G401 (cell line): ENCODE measurements around the gene CHN2. TPM values are rescaled to one million over a fixed set of nuclear protein-coding genes. Genes with fewer than 3 reads are reported as not detected.
"Not testable (repeated sequence)": the region's sequence is repeated elsewhere in the genome, so short reads cannot be mapped to it uniquely, and the experiment has no call there.

Experiments used
- DNase-seq: peaks from one replicate; pipeline ENCODE4 v3.0.0-alpha.2; 2015; ENCODE audit warnings: low spot score
- in situ Hi-C: cut with HindIII; loops from 2 replicates; pipeline ENCODE4 v1.10.0; 2016; ENCODE audit warnings: low sequenced_read_pairs, mixed read lengths
- total RNA-seq: library from RNA; depleted of rRNA; stranded (reverse); fragments of >200 nt; shearing (Covaris generic); gene quantifications from 2 replicates; pipeline ENCODE4 v1.2.3, GENCODE V29; 2014

Gene CHN2
- total RNA-seq, 1 experiment from 2014 or later, result not detected

DNA sequence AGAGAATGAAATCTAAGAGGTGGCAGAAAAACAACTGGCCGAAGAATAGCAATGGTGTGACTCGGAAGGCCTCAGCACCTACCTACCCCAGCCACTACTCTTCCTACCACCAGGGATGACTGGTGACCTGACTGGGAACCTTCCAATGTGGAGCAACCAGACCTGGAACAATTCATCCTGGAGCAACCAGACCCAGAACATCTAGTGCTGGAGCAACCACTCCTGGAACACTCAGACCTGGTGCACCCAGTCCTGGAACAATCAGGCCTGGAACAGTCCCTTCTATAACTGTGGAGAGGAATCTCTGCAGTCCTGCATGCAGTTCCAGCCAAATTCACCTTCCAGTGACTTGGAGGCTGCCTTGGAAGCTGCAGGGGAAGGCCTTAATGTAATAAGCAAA, 18.2 kb downstream of the CHN2 start:
- in situ Hi-C loops, DNase-seq: not testable (repeated sequence)

DNA sequence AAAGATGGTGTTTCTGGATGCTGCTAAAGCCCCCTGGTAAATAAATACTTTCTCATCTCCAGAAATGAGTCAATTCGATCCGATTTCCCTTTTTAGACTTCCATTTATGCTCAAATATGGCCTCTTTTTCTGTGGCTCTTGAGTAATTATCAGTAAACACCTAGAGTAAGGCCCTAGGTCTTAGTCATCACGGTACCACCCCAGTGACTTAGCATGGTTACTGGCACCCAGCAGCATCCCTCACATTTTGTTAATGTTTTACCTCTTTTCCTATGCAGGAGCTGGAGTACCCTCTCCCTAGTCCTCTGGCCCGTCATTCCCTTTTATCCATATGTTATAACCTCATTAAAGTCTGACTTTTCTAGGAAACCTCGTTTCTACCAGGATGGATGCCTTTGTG, 19.5 kb downstream of the CHN2 start:
- in situ Hi-C loops, result no loop called here
- no peak for DNase-seq

DNA sequence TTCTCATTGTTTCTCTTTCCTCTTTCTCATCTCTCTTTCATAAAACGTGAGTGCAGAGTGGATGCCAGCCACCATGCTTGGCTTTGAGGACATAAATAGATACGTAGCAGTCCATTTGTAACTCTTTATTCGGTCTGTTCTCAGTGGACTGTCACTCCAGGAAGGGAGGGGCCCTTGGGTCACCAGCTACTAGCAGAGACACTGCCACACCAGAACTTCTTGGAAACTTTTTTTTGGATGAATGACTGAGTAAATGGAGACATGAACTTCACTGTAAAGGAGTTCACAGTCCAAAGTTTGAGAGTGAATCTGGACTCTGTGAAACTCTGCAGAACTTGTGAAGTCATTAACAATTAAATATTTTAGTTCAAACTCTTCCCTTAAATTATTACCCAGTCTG, 20.2 kb downstream of the CHN2 start:
- no peak for DNase-seq
- in situ Hi-C loops, result no loop called here

DNA sequence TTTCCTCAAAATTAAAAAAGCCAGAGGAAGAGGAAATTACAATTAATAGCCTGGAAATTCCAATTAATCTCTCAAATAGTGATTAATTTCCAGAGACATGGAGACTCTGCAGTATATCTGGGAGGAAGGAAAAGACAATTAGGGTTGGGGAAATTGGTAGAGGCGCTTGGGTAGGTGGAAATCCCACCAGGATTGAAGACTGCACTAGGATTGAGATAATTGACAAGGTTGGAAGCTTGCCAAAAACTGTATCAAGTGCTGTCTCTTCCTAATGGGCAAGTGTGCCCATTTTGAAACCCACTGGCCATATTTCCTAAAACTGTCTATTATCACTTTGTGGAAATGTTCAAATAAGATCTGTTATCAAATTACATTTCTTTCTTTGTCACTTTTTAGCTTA, 21.6 kb downstream of the CHN2 start:
- no peak for DNase-seq
- in situ Hi-C loops, result no loop called here

DNA sequence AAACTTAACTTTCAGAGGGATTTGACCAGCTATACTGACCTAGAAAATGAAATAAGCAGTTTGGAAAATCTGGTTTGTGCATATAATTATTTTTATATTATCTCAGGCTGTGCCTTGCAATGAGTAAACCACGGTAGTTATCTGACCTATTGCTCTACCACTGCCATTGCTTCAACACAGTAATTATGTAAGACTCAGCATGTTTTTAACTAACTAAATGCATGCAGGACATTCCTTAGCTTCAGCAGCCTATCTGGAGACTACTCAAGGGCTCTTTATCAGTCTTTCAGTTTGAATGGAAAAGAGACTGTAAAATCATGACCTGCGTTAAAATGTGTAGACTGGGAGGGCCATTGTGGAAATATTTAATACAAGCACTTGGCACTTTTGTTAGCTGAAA, 22.5 kb downstream of the CHN2 start:
- in situ Hi-C loops, result no loop called here
- peak; percentile 67 for DNase-seq

DNA sequence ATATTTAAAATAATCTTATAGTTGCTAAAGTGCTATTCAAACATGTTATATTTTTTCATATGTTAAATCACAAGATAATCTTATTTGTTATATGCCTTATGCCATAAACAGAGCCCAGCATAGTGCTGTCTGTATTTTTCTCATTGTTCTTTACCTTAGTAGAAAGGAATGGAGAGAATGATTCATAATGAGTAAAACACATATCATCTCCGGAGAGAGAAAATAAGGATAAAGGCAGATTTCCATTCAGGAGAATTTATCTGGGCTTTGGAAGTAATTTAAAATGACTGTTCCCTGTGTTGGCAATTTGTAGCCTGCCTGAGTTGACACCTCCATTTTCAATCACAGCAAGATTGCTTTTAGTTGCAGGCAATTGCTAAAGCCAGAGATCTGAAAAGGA, 30.2 kb downstream of the CHN2 start:
- no peak for DNase-seq
- in situ Hi-C loops, result no loop called here

DNA sequence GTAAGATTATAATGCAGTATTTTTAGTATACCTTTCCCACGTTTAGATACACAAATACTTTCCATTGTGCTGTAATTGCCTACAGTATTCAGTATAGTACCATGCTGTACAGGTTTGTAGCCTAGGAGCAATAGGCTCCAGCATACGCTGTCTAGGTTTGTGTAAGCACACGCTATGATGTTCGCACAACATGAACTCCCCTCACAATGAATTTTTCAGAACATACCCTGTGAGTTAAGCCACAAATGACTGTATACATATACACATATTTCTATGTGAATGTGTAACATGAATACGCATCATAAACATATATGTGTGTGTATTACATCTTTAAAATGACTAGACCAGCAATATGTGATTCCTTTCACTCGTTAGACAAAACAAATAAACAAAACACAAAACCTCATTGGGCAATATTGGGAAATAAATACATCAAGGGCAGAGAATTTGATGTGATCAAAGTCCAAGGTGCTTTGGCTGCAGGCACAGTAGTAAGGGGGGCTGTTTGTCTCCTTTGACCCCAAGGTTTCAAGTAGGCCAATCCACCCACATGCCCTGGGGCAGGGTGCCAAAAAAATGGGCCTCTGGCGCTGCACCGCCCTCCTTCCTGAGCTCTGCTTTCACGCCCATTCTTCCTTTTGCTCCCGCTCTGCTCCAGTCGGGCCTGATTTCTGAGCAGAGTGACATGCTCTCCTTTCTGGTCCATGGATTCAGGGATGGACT, 33.9 kb downstream of the CHN2 start:
- DNase-seq, result no peak
- in situ Hi-C loops, result no loop called here

DNA sequence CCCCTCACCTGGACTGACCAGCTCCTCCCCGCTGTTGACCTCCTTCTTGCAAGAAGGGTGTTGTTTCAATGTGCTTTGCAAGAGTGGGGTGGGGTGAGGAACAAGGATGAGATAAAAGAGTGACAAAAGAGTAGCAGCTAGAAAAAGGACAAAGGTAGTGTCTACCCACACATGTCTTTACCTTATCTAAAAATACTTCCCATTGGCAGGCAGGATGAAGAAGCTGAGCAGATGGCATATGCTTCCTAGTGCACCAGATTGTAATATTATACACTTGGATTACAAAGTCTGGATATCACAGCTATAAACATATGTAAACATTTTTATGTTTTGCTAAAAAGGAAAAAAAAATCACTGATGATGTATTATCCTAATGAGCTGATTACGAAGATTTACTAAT, 34.5 kb downstream of the CHN2 start:
- in situ Hi-C loops, result no loop called here
- peak; percentile 90 for DNase-seq

DNA sequence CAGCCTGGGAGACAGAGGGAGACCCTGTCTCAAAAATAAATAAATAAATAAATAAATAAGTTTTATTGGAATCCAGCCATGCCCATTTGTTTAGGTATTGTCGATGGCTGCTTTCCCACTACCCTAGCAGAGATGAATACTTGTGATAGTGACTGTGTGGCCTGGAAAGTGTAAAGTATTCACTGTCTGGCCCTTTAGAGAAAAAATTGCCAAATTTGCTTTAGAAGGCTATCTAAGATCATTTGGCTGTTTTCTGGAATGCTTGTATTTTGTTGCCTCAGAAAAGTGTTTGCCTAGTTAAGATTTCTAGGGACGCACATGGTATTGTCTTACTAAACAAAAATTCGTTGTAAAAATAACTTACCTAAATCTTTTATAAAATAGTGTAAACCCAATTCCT, 35.4 kb downstream of the CHN2 start:
- no peak for DNase-seq
- in situ Hi-C loops, result no loop called here

DNA sequence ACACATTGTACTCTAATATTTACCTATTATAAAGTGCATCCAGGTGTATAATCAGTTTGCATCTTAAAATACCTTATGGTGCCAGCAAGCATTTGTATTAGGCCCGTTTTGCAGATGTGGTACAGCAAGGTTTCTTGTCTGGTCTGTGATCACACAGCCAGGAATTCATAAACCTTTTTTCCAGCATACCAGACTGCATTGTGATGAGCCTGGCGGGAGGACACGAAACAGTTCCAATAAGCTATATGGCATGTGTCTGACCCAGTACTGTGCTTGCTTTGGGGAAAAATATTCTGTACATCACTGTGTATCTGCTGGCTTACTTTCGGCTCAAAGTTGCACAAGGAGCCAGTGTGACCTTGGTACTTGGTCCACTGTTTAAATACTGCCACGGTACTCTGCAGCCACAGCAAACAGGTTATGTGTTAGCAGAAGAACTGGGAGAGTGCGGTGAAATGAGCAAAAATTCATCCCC, 36.3 kb downstream of the CHN2 start:
- peak; percentile 65 for DNase-seq
- in situ Hi-C loops, result no loop called here

DNA sequence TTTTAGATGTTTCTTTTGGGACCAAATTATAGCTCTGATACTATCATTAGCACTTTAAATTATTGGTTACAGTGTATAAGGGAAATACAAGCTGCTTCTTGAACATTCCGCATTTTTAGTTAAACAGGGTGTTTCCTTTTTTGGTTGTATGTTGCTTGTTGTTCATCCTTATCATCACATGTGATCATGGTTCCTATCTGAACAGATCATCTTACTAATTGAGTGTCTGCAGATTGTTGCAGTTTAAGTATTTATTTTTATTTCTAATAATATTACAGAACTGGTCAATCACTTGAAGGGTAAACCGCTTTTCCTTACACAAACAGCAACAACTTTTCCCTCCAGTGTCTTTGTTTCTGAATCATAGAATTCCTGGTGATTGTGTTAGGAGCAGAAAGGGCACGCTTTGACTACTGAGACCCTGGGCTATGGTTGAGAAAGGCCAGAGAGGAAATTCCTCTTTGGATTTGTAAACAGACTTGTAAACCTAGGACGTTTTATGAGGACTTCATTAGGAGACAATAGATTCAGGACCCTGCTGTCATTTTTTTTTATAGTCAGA, 37.2 kb downstream of the CHN2 start:
- in situ Hi-C loops, result no loop called here
- peak; percentile 45 for DNase-seq

DNA sequence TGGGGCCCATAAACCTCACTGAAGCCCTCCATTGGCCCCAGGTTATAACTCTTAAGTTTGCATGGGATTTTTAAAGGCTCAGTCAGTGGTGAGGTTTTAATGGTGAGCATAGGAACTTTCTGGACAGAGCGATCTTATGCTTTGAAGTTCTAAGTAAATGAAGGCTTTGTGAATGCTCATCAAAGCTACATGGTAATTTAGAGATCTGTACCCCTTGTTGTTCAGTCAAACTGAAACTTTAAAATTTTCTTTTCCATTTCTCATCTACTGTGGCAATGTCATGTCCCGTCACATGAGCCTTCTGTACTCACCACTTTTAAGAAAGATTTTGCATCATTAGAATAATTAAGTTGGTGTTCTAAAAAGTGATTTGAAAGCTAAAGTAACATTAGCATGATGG, 39.9 kb downstream of the CHN2 start:
- in situ Hi-C loops, result no loop called here
- no peak for DNase-seq

DNA sequence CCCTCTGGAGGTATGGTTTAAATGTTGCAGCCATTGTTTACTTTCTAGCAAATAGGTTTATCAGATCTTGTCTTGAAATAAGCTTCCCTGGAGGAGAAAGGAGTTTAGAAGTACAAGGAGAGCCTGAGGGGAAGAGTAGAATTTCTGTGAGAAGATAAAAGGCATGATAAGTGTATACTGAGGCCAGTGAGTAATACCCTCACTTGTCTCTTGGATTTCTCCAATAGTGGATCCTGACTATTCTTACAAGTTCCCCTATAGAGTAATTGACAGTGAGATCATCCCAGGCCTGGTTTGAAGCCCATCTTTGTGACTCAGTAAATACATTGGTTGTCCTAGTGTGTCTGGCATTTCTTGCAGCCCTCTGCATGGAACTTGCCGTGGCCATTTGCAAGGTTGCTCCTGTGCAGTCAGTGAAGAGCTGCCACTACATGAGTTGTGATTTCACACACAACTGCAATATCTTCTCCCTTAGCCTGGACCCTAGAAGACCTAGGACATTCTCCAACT, 41.6 kb downstream of the CHN2 start:
- no peak for DNase-seq
- in situ Hi-C loops, result no loop called here

DNA sequence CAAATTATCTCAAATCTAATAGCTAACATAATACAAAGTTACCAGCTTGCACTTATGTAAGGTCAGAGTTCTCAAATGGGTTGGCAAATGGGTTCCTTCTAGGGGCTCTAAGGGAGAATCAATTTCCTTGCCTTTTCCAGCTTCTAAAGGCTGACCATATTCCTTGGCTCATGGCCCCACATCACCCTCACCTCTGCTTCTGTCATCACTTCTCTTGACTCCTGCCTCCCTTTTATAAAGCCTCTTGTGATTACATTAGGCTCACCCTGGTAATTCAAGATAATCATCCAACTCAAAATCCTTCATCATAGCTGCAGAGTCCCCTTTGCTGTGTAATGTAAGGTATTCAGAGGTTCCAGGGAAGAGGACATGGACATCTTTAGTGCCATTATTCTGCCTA, 42.1 kb downstream of the CHN2 start:
- in situ Hi-C loops, result no loop called here
- DNase-seq, result no peak

DNA sequence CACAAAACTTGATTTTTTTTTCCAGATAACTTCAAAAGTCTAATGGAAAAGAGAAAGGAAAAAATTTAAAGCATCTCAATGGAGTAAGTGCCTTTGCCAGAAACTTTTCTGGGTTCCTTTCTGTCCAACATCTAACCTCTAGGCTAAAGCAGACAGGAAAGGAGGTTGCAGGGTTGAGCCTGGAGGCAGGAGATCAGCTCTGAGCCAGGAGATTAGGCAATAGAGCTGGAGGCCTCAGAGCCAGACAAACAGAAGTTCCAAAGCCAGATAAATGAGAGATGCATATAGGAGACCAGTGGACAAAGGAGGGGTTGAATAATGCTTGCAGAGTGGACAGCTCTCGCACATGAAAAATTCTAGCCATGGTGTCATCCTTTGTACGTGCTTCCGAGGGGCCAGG, 42.9 kb downstream of the CHN2 start:
- in situ Hi-C loops, result no loop called here
- no peak for DNase-seq

DNA sequence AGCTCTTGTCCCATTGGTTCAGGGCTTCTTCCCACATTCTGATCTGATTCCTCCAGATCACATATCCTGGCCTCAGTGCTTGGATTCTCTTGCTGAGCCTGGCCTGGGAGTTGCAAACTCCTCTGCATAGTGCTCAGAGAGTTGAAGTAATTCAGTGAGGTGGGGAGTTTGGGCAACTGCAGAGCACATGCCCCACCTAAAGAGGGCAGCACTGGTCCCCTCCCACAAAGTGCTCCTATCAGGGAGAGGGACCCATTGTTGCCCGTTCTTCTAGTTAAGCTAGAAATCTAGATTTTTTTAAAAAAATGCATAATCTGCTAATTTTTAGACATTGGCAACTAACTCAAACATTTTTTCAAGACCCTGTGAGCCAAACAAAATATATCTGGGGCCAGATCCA, 45.1 kb downstream of the CHN2 start:
- in situ Hi-C loops, result no loop called here
- no peak for DNase-seq

DNA sequence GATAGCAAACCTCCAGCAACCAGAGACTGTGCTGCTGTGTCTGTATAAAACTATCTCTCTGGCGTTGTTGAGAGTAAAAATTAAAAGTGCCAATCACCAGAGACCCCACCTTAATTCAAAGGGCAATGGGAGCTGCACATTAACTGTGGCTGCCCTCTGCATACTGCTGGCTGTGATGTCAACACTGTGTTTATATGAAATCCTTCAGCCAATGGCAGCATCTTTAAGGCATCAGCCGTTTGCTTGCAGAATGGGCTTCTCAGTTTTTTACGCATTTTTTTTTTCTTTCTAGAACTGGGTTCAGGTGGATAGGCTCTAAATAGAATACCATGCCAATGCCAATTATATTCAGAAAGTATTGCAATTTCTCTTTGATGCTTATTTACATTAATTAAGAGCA, 47.7 kb downstream of the CHN2 start:
- in situ Hi-C loops, result no loop called here
- DNase-seq, result no peak

DNA sequence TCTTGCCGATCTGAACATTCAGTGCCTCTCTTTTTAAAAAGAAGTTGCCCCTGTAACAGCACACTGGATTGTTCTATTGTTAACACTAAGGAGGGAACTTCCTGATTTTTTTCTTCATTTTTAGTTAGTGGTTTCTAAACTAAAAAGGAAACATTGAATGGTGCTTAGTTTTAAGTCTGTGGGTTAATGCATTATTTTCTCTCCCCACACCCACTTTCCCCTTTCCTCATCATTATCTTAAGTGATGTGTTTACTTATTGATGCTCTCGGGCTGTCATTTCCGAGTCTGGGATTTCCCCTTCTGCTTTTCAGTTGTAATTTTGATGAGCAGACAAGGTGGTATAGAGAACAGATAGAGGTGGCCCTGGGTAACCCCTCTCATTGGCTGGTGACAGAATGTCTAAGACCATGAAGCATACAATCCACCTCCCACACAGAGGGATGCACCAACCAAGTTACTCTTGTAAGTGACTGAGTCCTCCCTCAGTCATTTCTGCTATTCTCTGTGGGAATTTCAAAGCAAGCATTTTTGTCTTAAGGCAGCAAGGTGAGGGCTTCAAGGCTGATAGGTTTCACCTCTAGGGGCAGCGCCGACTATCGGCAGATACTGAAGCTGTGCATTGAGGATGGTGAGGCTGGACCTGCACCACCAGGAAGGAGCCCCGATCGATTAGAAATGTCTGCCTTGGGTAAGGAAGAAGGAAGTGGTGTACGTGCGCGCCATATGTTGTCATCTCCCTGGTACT, 49.5 kb downstream of the CHN2 start:
- in situ Hi-C loops, result no loop called here
- no peak for DNase-seq

DNA sequence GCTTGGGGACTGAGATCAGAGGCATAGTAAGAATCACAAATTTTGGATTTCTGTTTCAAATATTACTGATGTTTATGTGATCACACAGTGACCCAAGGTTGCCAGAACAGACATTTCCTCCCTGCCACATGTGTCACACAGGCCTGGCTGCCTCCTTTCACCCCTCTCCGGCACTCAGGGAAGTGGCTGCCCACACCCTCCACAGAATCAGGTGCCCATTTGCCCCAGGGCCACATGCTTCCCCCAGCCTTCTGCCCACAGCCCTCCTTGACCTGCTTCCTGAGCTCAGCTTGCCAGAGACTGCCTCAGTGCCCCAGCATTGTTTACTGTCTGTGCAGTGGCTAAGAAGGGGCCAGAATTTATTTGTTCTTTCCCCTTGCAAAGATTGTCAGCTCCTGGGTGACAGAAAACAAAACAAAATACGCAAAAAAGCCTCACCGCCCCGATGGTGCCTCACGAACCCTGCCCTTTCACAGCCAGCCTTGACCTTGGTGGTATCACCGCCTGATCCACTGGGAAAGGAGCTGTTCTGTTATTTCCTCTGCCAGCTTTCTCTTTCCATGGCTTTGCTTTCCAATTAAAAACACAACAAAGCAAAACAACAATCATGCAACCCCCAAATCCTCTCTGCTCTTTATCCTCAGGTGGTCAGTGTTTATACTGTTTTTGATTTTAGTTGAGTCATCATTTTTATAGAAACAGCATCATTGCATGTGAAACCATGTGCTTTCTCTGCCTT, 52.8 kb downstream of the CHN2 start:
- in situ Hi-C loops, result no loop called here
- DNase-seq, result no peak

DNA sequence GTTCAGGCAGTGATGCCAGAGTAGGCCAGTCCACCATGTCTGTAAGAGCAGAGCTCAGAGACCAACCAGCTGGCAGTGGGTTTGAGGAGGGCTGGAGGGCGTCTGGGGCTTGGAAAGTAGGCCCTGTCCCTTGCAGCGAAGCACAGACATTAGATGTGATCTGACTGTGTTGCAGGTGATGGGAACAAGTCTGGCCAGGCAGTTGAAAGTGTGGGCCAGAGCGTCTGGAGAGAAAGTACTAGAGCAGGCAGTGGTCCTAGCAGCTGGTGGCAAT, 53.3 kb downstream of the CHN2 start:
- no peak for DNase-seq
- in situ Hi-C loops, result no loop called here
